HG03280 (cell line): Measurements from ENCODE around the gene MRGPRF.
"Not testable (repeated sequence)": the region's sequence is repeated elsewhere in the genome, so short reads cannot be mapped to it uniquely, and the experiment has no call there.

Experiments
- ATAC-seq: cut with Tn5 transposase; IDR thresholded peaks from one replicate; pipeline ENCODE4 v1.9.1; 2021; ENCODE audit warnings: mild to moderate bottlenecking, moderate library complexity; ENCODE audit not compliant: unreplicated experiment

MRGPRF gene

DNA sequence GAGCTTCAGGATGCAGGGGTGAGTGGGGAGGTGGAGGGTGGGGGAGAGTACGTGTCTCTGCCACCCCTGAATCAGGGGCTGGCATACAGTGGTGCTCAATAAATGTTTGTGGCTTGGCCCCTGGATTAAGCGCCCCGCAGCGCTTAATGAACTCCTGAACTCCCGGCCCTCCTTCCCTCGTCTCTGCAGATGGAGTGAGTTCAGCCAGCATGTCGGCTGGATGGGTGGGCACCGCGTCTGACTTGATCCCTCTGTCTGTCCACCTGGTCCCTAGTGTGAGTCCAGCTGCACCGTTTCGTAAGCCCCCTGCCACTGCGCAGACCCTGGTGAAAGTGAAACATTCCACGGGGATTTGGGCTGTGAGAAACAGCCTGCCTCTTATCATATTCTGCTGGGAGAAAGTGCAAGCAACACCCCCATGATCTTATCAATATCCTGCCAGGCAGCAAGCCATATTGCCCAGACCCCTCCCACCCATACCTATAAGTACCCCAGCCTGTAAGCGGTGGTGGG is 20.2 kb downstream of the MRGPRF start:
- no peak for ATAC-seq

DNA sequence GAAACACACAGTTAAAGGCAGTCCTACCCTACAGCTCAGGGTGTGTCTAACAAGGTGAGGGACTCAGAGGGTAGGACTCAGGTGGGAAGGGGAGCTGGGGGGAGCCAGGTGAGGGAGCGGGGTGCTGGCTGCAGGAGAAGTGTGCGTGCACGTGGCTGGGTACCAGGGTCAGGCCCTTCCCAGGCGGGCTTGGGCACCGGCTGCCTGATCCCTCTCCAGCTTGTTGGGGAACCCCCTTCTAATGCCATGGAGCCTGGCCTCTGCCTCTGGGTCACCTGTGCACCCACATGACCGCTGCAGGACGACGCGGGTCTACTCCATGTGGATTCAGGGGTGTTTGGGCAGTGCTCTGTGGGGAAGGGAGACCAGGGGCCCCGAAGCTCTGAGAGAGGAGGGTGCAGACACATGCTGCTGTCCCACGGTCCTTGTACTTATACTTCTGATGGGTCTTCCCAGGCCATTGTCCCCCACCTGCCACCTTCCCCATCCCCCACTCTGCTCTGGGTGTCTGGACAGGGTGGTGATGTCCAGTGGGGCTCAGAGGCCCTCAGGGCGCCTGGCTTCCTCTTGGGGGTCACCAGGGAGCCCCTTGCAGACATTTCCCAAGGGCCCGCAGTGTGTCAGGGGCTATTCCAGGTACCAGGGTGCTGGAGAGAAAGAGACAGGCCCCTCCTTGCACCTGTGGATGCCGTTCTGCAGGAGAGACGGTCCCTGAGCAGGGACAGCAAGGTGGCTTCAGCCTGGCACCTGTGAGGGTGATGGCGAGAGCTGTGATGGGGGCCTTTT is 21.9 kb downstream of the MRGPRF start:
- ATAC-seq, result no peak

DNA sequence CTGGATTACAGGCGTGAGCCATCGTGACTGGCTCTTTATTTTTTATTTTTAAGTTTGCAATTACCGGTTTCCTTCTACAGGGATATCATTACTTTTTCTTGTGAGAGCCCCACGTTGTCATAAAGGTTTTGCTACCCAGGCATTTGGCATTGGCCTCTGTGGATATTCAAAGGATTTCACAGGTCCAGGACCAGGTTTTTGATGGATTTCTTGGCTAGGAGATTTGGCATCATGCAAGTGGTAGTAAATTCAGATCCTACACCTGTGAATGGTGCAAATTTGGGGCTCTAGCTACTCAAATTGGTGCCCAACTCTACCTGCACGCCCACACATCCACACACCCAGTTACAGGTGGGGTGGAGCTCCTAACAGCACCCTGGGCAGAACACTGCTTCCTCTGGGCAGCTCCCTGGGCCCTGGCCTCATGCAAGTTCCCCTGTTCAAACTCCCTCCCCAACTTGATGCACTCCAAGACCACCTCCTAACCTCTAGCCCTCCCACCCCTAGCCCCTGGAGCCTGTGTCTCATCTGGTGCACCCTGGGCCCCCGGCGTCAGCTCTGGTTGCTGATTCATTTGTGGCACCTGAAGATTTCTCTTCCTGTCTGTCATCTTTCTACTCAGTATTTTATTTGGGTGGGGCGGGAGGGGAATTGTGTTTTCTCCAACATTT is 23.0 kb downstream of the MRGPRF start:
- no peak for ATAC-seq

DNA sequence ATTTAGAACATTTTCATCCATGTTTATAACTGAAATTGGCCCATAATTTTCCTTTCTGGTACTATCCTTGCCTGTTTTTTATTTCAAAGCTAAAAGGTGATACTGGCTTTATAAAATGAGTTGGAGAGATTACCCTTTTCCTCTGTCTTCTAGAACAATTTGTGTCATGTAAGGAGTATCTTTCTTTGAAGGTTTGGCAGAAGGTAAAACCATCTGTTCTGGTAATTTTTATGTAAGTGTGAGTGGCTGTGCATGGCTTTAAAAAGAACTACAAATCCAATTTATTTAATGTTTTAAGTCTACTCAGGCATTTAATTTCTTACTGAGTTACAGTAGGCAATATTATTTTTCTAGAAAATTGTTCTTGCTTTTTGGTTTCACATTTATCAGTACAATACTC is 24.6 kb downstream of the MRGPRF start:
- no peak for ATAC-seq

DNA sequence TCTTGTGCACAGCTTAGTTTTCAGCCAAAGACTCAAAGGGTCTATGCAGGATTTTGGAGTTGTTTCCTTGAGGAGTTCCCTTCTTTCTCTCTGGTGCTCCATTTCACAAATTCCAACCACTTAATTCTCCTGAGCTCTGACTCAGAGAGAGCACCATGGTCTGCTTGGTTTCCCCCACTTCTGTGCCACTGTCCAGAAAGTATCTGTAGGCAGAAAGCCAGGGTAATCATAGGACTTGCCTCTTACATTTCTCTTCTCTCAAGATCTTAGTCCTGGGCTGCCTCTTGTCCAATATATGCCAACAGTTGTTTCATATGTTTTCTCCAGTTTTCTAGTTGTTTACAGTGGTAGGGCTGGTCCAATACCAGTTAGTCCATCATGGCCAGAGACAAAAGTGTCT is 25.8 kb downstream of the MRGPRF start:
- ATAC-seq, result no peak

DNA sequence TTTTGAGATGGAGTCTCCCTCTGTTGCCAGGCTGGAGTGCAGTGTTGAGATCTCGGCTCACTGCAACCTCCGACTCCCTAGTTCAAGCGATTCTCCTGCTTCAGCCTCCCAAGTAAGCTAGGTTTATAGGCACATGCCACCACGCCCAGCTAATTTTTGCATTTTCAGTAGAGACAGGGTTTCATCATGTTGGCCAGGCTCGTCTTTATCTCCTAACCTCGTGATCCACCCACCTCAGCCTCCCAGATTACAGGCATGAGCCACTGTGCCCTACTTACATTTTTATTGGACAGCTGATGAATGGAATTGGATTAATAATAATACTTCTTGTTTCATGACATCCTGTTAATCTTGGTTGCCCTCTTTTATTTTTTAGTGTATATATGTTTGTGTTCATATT is 29.2 kb downstream of the MRGPRF start:
- no peak for ATAC-seq

DNA sequence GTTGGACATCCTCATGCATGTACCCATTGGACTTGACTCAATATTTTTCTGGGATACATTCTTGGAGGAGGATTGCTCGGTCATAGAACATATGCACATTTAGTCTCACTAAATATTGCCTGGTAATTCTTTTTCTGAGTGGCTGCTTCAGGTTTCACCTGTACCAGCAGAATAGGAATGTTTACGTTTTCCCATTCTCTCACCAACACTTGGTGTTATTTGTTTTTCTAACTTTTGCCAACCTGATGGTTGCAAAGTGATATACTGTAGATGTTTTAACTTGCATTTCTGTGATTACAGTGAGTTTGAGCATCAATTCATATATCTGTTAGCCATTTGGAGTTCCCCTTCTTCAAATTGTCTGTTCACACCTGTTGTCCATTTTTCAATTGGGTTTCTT is 30.9 kb downstream of the MRGPRF start:
- ATAC-seq, result no peak

DNA sequence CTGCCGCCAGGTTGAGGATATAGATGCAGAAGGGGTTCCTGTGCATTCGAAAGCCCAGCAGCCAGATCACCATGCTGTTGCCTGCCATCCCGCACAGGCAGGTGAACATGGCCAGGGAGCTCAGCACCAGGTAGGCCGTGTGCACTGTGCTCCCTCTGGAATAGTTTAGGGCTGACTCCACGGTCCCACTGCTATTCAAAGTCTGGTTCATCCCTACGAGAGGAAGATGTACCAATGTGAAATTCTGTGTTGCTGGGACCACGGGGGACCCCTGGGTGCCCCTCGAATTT is 32.3 kb downstream of the MRGPRF start, which contains the start of gene MRGPRD:
Gene MRGPRD, minus strand, starts transcription at position 211 of the 290 bp plus-strand sequence. Its CDS starts 0 bp downstream, at position 211.
- no peak for ATAC-seq

DNA sequence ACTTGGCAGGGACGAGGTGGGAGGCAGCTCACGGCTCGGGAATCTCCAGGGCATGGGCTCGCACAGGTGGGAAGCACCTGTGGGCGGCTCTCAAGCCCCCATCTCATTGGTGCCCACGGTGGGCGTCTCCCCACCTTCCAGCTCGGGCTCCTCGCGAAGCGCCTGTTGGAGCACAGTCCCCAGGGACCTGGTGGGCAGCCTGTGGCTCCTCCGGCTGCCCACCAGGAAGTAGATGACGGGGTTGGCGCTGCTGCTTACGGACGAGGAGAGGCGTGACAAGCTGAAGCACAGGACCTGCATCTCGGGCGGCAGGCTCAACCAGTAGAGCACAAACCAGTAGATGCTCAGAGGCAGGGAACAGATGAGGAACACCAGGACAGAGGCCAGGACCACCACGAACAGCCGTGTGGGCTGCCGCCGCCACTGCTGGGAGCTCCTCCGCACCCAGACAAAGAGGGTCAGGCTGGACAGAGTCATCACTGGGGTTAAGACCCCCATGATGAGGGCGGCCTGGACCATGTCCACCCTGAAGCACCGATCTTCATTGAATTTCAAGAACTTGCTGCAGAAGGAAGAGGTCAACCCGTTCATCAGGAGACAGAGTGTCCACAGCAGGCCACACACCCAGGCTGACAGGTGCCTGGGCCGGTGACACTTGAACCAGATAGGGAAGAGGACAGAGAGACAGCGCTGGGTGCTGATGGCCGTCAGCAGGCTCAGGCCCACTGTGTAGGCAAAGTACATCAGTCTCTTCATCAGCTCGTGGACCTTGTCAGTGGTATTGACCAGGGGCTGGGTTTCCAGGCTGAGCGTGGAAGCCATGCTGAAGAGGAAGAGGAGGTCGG is 32.9 kb downstream of the MRGPRF start:
- ATAC-seq, result no peak

DNA sequence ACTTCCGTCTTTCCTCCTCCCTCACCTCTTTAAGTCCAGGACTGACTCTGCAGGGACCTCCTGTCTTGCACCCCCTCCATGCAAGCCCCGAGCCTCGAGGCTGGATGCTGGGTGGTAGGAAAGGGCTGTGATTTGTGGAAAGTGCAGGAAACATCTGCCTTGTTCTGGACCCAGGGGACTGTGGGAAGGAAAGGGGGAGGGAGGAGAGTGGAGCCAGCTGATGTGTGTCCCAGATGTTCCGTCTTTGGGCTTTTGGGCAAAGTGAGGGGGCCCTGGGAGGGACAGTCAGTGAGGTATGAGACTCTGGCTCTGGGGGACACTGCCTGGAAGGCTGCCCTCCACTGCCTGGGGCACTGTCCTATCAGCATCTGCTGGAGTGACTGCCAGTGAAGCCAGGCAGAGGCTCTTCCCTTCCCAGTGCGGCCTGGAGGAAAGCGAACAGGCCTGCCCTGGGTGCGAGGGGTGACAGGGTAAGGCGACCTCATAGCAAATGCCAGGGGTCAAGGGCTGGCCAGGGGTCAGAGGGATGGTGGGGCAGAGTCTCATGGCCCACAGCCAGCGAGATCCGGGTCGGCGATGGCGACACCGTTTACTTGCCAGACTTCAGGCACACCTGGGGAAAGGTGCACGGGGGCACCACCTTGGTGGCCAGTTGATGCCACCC is 34.0 kb downstream of the MRGPRF start:
- ATAC-seq, result no peak

DNA sequence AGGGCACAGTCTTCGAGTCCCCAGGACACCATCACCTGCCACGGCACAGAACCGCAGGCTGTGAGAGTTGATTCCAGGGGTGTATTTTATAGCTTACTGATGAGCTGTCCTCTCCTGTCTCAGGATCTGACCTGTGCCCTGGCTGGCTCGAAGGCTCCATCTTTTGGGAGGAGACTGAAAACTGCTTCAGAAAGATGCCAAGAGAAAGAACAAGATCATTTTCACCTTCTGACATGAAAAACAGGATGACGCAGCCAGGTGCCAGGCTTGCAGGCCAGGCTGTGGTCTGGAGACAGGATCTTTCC is 34.5 kb downstream of the MRGPRF start:
- ATAC-seq, result no peak

DNA sequence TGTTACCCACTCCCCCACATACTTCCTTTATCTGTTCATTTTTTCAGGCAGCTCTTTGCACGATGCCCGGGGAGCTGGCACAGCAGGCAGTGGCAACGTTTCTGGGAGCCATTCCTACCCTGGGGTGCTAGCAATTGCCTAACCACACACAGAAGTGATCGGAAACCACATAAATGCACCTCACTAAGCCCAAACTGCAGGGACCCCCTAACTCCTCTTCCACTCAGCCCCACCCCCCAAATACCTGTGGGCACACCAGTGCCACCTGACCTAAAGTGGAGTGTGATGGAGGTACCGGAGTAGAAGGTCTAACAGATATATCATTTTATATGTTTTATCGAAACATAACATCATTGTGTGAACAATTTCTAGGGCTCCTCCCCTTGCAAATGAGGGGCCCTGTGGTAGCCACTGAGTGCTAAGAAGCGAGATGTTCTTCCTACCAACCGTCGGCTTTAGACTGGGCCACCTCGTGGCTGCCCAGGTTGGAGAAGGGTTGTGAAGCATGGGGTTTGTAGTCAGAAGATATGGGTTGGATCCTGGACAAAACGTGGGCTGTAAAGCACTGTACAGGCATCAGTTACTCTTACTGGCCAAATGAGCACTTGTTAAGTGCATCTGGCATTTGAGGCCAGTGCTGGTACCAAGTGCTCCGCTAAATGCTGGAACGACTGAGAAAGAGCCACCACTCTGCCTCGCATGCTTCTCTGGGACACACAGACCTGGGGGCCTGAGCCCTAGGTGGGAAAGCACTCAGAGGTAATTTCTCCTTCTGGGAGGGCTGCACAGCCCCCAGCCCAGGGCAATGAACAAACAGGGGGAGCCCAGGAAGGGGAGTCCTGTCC is 35.0 kb downstream of the MRGPRF start:
- ATAC-seq, result no peak

DNA sequence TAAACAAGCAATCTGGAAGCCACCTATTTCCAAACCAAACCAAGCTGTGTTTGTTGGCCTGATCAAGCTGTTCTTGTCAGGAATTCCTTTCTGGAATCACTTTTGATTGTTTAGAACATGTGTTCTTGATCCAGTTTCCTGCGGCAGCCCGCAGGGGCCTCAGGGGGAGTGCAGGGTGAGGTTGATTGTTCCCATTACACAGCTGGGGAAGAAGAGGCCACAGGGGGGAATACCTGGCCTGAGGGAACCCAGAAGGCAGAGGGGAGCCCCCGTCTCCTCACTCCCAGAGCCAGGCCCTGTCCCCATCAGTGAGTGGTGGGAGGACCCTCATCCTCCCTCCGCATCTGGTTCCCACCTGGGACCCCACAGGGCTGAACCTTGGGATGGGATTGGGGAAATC is 36.5 kb downstream of the MRGPRF start:
- ATAC-seq, result no peak

DNA sequence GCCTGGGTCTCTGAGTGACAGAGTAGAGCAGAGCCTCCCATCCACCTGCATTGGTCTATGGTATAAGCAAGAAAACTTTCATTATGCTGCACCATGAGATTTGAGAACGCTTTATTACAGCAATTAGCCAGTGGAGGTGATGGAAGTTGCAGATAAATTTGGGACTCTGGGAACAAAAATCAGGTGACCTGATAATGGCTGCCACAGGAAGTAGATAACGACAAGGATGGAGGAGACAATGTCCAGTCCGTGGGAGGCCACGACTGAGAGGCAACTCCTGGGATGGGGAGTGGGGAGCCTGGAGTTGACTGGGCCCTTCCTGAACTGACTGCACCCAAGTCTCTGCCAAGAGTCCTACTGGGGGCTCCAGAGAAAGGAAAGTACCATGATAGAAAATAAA is 37.0 kb downstream of the MRGPRF start:
- no peak for ATAC-seq

DNA sequence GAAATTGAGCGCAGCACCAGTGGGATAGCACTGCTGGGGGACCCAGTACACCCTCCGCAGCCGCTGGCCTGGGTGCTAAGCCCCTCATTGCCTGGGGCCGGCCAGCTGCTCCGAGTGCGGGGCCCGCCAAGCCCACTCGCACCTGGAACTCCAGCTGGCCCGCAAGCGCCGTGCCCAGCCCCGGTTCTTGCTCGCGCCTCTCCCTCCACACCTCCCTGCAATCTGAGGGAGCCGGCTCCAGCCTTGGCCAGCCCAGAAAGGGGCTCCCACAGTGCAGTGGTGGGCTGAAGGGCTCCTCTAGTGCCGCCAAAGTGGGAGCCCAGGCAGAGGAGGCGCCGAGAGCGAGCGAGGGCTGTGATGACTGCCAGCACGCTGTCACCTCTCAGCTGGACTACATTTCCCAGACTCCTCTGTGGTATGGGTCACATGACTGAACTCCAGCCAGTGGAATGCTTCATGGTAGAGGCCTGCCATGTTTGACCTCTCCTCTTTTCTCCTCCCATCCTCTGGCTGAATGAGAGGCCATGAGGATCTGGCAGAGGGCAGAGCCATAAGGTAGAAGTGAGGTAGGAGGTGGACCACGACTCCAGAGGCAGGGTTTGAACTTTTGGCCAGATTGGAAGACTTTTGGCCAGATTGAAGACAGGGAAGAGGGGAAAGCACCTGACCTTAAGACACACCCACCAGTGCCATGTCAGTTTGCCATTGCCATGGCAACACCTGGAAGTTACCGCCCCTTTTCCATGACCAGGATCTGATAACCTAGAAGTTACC is 38.4 kb downstream of the MRGPRF start:
- no peak for ATAC-seq

DNA sequence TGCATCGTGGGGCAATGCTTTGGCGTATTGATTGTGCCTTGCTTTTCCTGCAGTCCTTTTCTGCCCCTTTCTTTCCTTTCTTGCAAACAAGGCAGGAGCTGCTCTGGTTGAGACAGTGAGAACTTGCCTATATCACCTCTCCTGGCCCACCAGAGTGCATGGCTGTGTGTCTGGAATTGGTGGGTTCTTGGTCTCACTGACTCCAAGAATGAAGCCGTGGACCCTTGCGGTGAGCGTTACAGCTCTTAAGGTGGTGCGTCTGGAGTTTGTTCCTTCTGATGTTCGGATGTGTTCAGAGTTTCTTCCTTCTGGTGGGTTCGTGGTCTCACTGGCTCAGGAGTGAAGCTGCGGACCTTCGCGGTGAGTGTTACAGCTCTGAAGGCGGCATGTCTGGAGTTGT is 39.3 kb downstream of the MRGPRF start:
- not testable (repeated sequence) for ATAC-seq

DNA sequence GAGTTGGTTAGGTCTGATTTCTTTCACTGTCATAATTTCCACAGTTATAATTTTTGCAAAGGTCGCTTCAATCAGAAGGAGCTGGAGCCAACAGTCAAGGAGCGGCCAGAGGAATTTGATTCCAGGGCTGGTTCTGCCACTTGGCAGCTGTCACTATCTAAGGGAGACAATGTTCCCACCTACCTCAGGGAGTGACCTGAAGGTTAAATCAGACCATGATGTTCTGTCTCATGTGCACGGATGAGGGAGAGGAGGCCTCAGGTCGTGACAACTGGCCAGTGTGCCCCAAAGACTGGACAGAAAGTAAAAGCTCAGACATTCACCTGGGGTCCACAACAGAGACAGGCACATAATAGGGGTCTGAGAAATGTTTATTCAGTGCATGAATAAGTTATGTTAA is 39.8 kb downstream of the MRGPRF start:
- no peak for ATAC-seq

DNA sequence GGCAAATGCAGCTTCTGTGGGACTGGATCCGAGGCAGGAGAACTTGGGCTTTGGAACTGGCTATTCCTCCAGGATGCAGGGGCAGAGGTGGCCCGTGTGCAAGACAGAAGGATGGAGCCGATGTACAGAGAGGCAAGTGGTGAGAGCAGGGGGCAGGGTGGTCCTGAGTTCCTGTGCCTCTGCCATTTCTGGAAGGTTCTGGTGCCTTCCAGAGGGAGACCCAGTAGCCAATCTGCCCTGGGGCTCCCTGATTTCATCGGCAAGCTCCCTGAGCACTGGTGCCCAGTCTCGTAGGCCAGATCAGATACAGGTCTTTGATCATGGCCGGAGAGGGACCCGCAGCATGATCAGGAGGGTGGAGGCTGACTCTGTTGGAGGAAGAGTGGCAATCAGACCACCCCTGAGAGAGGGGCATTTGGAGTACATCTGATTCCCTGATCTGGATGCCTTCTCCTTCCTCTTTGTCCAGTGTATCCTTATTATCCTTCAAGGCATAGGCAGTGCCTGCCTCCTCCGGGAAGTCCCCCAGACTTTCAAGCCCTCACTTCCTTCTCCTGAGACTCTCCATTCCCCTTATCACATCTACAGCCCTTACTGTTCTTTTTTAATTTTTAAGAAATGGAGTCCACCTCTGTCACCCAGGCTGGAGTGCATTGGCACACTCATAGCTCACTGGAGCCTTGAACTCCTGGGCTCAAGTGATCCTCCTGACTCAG is 42.0 kb downstream of the MRGPRF start:
- no peak for ATAC-seq

DNA sequence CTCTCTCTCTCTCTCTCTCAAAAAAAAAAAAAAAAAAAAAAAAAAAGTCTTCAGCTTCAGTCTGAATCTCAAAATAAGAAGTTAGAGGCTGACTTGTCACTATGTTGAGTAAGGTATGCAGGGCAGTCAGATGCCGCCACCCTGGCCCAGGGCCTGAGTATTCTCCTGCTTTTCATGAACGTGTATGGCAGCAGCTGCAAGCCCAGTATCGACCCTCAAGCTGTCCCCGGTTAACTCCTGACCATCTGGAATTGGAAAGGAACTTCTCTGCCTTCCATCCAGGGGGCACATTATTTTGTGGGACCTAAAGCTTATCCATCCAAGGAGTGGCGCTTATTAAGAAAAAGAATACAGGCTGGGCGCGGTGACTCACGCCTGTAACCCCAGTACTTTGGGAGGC is 43.7 kb downstream of the MRGPRF start:
- no peak for ATAC-seq
